GM18498 (cell line): ENCODE measurements around the gene THAP8.

Experiments
- ATAC-seq: cut with Tn5 transposase; IDR thresholded peaks from one replicate; pipeline ENCODE4 v1.9.1; 2021; ENCODE audit warnings: mild to moderate bottlenecking, moderate library complexity; ENCODE audit not compliant: unreplicated experiment

The THAP8 gene

GRCh38 chr19:36030264-36031148 is 23.6 kb downstream of the THAP8 start:
- no peak for ATAC-seq

DNA sequence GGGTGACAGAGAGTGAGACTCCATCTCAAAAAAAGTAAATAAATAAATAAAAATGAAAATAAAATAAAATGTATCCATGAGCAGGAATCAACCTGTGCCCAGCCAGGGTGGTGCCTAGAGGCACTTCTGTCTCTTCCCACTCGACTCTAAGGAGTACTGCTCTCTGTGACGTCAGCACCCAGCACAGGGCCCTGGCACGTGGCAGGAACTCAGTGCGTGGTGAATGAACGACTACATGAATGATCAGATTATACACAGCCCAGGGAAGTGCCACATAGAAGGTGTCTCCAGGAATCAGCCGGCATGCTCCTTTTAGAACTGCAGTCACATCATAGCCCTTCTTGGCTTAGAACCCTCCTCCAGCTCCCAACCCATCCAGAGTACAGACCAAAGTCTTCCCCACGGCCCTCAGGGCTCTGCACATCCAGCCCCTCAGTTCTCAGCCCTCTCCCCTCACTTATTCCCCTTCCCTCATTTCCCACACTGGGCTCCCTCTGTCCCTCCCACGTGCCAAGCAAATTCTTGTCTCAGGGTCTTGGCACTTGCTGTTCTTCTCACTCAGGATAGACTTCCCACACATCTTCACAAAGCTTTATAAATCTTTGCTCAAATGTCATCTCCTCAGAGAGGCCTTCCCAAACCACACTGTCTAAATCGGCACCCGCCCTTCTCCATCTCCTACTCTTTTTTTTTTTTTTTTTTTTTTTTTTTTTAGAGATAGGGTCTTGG is 25.6 kb downstream of the THAP8 start:
- no peak for ATAC-seq

DNA sequence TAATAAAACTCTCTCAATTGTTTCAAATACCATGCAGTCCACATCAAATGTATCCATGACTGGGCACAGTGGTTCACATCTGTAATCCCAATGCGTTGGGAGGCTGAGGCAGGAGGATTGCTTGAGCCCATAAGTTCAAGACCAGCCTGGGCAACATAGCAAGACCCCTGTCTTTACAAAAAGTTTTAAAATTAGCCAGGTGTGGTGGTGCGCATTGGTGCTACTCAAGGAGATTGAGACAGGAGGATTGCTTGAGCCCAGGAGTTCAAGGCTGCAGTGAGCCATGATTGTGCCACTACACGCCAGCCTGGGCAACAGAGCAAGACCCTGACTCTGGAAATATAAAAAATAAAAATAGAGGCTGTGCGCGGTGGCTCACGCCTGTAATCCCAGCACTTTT is 26.4 kb downstream of the THAP8 start:
- no peak for ATAC-seq

DNA sequence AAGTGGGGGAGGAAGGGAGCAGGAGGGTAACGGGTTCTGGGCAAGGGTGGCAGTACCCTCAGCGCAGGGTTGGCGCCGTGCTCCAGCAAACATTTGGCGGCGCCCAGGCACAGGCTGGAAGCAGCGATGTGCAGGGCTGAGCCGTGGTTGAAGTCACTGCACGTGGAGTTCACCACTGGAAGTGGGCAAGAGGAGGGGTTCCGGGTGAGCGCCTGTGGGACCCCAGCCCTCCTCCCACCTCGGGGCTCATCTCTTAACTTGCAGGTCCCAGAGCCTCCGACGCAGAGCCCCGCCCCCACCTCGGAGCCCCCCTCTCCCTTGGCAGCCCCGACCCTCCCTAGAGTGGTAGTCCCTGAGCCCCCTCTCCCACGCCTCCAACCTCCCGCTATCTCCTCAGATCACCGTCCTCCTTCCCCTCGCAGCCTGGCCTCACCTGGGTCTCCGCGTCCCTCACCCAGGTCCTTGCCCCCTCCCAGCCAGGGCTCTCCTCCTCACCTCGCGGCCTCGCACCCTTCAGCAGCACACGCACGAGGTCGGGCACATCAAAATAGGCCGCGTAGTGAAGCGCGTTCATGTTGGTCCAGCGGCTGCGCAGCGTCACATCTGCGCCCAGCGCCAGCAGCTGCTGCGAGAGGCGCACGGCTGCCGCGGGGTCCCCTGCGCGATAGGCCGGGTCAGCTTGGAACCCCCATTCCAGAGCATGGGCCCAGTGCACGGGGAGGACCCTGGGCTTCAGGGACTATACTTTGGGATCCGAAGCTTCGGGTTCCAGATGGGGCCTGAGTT is 27.8 kb downstream of the THAP8 start:
- ATAC-seq: no peak

- no peak for ATAC-seq
These were observed 28.5 kb downstream of the THAP8 start for GRCh38 chr19:36025541-36025940.

- no peak for ATAC-seq
These were observed 30.7 kb downstream of the THAP8 start for GRCh38 chr19:36023432-36023831.

- no peak for ATAC-seq
These were observed 34.9 kb downstream of the THAP8 start for GRCh38 chr19:36019061-36019670.

DNA sequence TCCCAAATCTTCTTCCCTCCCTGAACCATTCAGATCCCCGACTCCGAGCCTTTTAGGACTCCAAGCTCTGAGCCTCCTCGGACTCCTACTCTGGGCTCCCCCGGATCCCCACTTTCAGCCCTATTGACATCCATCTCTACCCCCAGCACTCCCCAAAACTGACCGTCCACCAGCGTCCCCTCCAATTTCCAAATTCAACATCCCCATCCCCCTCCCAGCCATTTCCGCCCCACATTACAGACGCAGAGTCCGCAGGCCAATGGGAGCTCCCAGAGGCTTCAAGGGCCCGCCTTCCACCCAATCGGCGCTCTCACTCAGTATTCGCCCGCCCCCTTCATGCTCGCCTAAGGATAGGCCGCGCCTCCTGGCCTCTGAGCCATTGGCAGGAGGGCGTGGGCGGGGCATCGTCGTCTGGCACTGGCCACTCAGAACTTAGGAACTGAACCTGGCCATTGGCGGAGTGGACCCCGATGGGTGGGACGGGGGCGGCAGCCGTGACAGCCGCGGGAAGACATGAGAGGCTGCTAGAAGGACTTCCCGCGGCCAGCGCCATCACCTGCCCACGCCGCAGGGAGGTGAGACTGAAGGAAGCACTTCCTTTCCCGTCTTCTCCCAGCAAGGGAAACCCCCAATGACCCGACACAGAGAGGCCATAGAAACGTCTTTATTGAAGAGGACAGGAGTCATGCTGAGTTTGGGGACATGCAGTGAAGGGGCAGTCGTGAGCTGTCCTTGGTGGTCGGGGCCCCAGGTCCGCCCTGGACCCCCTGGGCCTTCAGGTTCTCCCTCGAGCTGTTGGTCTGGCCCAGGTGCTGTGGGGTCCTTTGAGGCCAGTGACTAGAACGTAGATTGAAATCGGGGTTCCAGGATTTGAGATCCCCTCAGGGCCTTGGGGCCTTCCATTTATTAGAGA is 39.8 kb downstream of the THAP8 start, which contains the start of gene ALKBH6:
ALKBH6 (minus strand) TSS at position 202 of the 913 bp plus-strand sequence. CDS start 816 bp downstream, outside the sequence.
- ATAC-seq: peak; percentile 97

DNA sequence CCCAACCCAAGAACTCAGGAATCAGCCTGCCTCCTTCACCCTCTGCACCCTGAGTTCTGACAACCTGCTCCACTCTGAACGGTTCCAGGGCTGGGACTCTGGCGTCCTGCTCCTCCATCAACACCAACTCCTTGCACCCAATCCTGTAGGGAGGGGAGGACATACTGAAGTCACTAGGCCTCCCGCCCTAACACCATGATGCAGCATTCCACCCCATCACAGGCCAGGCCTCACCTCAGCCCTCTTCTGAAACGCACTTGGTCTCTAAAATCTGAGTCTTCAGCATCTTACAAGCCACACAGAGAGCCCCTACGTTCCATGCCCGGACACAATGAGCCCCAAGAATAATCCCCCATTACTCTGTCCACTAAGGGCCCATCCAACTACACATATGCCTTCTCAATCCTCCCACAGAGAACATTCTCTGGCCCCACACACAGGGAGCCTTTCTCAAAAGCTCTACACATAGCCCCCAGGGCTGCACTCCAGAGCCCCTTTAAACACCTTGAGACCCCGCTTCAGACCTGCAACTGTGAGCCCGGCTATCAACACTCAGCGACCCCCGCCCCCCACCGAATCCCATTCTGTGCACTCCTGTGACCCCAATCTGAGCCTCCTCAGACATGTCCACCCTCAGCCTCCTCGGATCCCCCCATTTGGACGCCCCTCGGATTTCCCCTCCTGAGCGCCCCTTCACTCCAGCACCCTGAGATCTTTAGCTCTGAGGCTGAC is 40.6 kb downstream of the THAP8 start:
- ATAC-seq: no peak

- ATAC-seq: no peak
These were observed 43.7 kb downstream of the THAP8 start for GRCh38 chr19:36010402-36010801.

- ATAC-seq: no peak
These were observed 44.3 kb downstream of the THAP8 start for GRCh38 chr19:36009633-36010379.

DNA sequence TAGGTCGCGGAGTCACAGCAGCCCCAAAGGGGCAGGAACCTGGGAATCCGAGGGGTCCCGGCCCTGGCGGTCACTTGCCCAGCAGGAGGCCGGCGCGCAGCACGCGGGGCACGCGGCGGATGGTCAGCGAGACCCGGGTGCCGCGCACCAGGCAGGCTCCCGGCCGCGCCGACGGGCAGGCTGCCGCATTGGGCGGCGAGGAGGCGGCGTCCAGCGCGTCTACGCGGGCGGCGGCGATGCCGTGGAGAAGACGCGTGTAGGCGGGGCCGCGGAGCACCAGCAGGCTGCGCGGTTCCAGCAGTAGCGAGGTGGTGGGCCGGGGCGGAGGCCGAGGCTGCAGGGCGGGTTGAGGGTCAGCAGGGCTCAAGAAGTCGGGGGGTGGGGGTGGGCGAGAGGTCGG is 44.9 kb downstream of the THAP8 start:
- ATAC-seq: no peak

DNA sequence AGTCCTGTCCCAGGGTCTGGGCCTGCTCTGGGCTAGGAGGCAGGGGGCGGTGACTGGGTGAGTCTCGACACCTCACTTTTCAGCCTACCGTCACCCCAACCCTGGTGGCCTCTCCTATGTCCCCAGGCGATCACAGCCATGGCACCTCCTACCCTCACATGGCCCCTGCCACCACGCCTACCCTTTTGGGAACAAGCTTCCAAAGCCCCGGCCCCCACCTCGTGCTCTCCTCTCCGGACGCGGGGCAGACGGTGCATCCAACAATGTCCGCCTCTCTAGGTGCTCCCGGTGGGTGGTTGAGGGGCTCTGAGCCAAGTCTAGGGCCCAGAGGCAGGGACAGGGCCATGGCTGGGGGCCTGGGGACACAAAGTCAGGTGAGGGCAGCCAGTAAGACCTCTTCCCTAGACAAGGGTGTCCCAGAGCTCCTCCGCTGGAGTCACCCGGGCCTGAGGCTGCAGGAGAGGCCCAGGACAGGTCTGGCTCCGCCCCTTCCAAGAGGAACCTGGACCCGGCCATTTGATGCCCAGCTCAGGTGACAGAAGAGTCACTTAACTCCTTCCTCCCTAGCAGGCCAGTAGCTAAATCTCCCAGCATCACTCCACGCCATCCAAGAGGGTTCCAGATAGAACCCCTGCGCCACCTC is 45.6 kb downstream of the THAP8 start, which contains the start of gene SYNE4:
SYNE4 (minus strand) TSS at position 478 of the 643 bp plus-strand sequence; CDS start at position 346, 132 bp downstream.
- no peak for ATAC-seq

GRCh38 chr19:36006955-36007354 is 47.1 kb downstream of the THAP8 start:
- ATAC-seq: no peak

- ATAC-seq: no peak
These were observed 50.8 kb downstream of the THAP8 start for GRCh38 chr19:36003284-36003683.

DNA sequence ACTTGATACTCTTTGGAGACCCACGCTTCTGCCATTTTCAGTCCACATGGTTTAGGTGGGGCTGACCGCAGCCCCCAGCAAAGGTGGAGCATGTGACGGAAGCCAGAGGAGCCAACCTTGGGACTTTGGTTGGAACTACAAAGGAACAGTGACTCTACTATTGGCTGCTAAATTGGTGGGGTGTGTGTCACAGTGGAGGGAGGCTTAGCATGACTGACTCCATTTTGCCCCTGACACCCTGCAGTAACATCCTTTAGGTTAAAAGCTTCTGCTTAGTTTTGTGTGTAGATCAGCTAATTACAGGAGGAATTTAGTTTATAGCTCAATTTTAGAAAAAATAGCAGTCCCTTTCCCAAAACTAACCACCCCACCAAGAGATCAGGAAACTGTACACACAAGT is 52.5 kb downstream of the THAP8 start:
- ATAC-seq: no peak

- no peak for ATAC-seq
These were observed 57.3 kb downstream of the THAP8 start for GRCh38 chr19:35996777-35997176.
